HepG2 (cell line): ENCODE measurements around the gene ALS2. TPM values are rescaled to one million over a fixed set of nuclear protein-coding genes. Genes with fewer than 3 reads are reported as not detected.

Experiments used
- FLYWCH1 ChIP-seq: sonication (generic); formaldehyde crosslinking; IDR thresholded peaks from 2 replicates; pipeline ENCODE4 v1.8.1; 2023; ENCODE audit warnings: mild to moderate bottlenecking, missing genetic modification reagents
- HMG20B ChIP-seq: conservative IDR thresholded peaks from 2 replicates; pipeline ENCODE4 v1.6.1; 2016; ENCODE audit warnings: missing genetic modification reagents, missing compliant biosample characterization
- HOXA9 ChIP-seq: sonication (generic); formaldehyde crosslinking; IDR thresholded peaks from 2 replicates; pipeline ENCODE4 v1.8.1; 2022; ENCODE audit warnings: missing genetic modification reagents, mild to moderate bottlenecking, moderate library complexity, borderline replicate concordance
- ISL2 ChIP-seq: sonication (generic); formaldehyde crosslinking; IDR thresholded peaks from 2 replicates; pipeline ENCODE4 v1.5.0; 2020; ENCODE audit warnings: missing genetic modification reagents
- MLLT10 ChIP-seq: sonication (generic); formaldehyde crosslinking; IDR thresholded peaks from 2 replicates; pipeline ENCODE4 v1.4.0; 2020; ENCODE audit warnings: missing genetic modification reagents
- MXD4 ChIP-seq: IDR thresholded peaks from 2 replicates; pipeline ENCODE4 v1.6.1; 2016; ENCODE audit warnings: mild to moderate bottlenecking, missing biosample characterization, missing genetic modification reagents
- NRL ChIP-seq: sonication (generic); formaldehyde crosslinking; IDR thresholded peaks from 2 replicates; pipeline ENCODE4 v1.5.0; 2020; ENCODE audit warnings: missing genetic modification reagents, mild to moderate bottlenecking, moderate library complexity, borderline replicate concordance
- ZBTB44 ChIP-seq: sonication (generic); formaldehyde crosslinking; IDR thresholded peaks from 2 replicates; pipeline ENCODE4 v1.4.0; 2020; ENCODE audit warnings: missing genetic modification reagents
- ZNF180 ChIP-seq: sonication (generic); formaldehyde crosslinking; IDR thresholded peaks from 2 replicates; pipeline ENCODE4 v1.4.0; 2020; ENCODE audit warnings: low read depth, missing genetic modification reagents, borderline replicate concordance
- ZNF232 ChIP-seq: sonication (generic); formaldehyde crosslinking; IDR thresholded peaks from 2 replicates; pipeline ENCODE4 v1.4.0; 2020; ENCODE audit warnings: missing genetic modification reagents, borderline replicate concordance
- ZNF253 ChIP-seq: sonication (generic); formaldehyde crosslinking; IDR thresholded peaks from 2 replicates; pipeline ENCODE4 v1.8.0; 2022; ENCODE audit warnings: mild to moderate bottlenecking, missing genetic modification reagents, borderline replicate concordance
- ZNF318 ChIP-seq: sonication (generic); formaldehyde crosslinking; IDR thresholded peaks from 2 replicates; pipeline ENCODE4 v1.4.0; 2020; ENCODE audit warnings: mild to moderate bottlenecking, missing genetic modification reagents
- ZNF367 ChIP-seq: sonication (generic); formaldehyde crosslinking; IDR thresholded peaks from 2 replicates; pipeline ENCODE4 v1.4.0; 2020; ENCODE audit warnings: missing genetic modification reagents, borderline replicate concordance
- ZNF552 ChIP-seq: sonication (generic); formaldehyde crosslinking; IDR thresholded peaks from 2 replicates; pipeline ENCODE4 v1.9.0; 2022; ENCODE audit warnings: missing genetic modification reagents, mild to moderate bottlenecking, borderline replicate concordance
- ZNF883 ChIP-seq: sonication (generic); formaldehyde crosslinking; IDR thresholded peaks from 2 replicates; pipeline ENCODE4 v1.5.1; 2020; ENCODE audit warnings: mild to moderate bottlenecking, missing genetic modification reagents; ENCODE audit errors: not compliant biosample characterization
- polyA plus RNA-seq, 8 experiments: library from polyadenylated mRNA; depleted of rRNA in 3 of 8; stranded (reverse) in 7 of 8; unstranded in 1 of 8; fragments of >200 nt; fragmentation: Illumina TruSeq in 4 of 8; extraction: Trizol in 4 of 8; gene quantifications; 2 replicates each; pipeline versions ENCODE4 v1.2.1 to v1.2.3, GENCODE V29; 2011 to 2016; ENCODE audit warnings: low read depth in 4 of 8, missing spikeins in 1 of 8, mixed read lengths in 1 of 8; ENCODE audit not compliant: insufficient read depth in 1 of 8
- total RNA-seq, 5 experiments: library from RNA; depleted of rRNA; stranded (reverse); fragments of >200 nt; fragmentation: Illumina TruSeq; extraction: Trizol; gene quantifications; 2 replicates each; pipeline ENCODE4 v1.2.3, GENCODE V29; 2016; ENCODE audit warnings: low read depth in 1 of 5
- TF ChIP-seq, protein P1 (sequence below): sonication (generic); formaldehyde crosslinking; conservative IDR thresholded peaks from 2 replicates; pipeline ENCODE4 v1.4.0; 2020; ENCODE audit warnings: missing genetic modification reagents

The ALS2 gene
- total and polyA plus RNA-seq, 2 of the 13 experiments (the other 11 are each of a cell fraction or from before 2014, with no cell fraction given), result 12.7 to 19.3 TPM

DNA sequence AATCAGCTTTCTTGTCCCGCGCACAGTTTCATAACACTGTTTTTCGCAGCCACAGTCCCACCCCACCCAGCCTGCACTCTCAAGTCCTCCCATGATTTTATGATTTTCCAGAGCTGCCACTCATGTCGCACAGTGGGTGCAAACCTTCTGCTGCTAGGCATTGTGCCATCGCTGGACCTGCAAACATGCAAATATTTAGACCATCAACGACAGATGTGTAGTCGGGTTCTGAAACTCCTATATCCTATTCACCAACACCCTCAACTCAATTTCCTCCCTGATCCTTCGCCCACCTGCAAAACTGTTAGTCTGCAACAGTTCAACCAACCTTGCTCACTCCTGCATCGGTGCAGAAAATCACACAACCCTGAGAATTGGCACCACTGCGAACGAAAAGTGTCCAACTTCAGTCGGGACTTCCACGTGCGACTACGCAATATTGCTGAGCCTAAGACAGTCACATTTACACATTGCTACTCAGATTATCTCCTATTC, 871 bp upstream of the ALS2 start (continued):
- TF ChIP-seq ZNF318 (CRISPR knock-in tag), result 0 out of 2 replicates have a peak, but pooled peaks have one; percentile 2
- no peak for TF ChIP-seq ISL2 (CRISPR knock-in tag)
- peak; percentile 64; the same call in 1 of the 2 replicates for TF ChIP-seq ZNF232 (CRISPR knock-in tag)
- no peak for TF ChIP-seq HOXA9 (CRISPR knock-in tag)
- no peak for TF ChIP-seq ZNF253 (CRISPR knock-in tag)
- TF ChIP-seq MXD4 (CRISPR knock-in tag), result no peak
- TF ChIP-seq, protein P1, sequence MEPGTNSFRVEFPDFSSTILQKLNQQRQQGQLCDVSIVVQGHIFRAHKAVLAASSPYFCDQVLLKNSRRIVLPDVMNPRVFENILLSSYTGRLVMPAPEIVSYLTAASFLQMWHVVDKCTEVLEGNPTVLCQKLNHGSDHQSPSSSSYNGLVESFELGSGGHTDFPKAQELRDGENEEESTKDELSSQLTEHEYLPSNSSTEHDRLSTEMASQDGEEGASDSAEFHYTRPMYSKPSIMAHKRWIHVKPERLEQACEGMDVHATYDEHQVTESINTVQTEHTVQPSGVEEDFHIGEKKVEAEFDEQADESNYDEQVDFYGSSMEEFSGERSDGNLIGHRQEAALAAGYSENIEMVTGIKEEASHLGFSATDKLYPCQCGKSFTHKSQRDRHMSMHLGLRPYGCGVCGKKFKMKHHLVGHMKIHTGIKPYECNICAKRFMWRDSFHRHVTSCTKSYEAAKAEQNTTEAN, result no peak
- TF ChIP-seq ZBTB44 (CRISPR knock-in tag), result no peak
- TF ChIP-seq HMG20B, result no peak
- TF ChIP-seq FLYWCH1, result no peak
- TF ChIP-seq ZNF883 (CRISPR knock-in tag), result peak; percentile 17
- TF ChIP-seq ZNF367 (CRISPR knock-in tag), result no peak
- TF ChIP-seq ZNF180 (CRISPR knock-in tag), result no peak
- TF ChIP-seq MLLT10 (CRISPR knock-in tag), result no peak
- no peak for TF ChIP-seq NRL
- no peak for TF ChIP-seq ZNF552 (CRISPR knock-in tag)
